Heart right ventricle (tissue), 16 donors: Measurements from ENCODE around the gene NACAD. TPM values are rescaled to one million over a fixed set of nuclear protein-coding genes. Genes with fewer than 3 reads are reported as not detected.
A peak's percentile ranks its signal among the peaks of the same experiment; 100 is the strongest.

Source experiments
- ATAC-seq, 8 donors: fragments of 200-7000 bp; cut with Tn5 transposase; one replicate each; pipeline ENCODE4 v1.9.1; 2020; ENCODE audit warnings: mild to moderate bottlenecking in 8 of 8, moderate library complexity in 8 of 8, moderate number of reproducible peaks in 1 of 8
- DNase-seq, 2 donors: peaks; one replicate each; pipeline ENCODE4 v3.0.0-alpha.2; 2020
- H3K27ac ChIP-seq, 10 donors: fragments of 200-600 bp; sonication (generic) in 2 of 10; one replicate each; pipeline versions ENCODE4 v1.5.0 to v1.8.0; 2020 to 2022; ENCODE audit warnings: mild to moderate bottlenecking in 3 of 10
- H3K27me3 ChIP-seq, 7 donors: fragments of 200-600 bp; one replicate each; pipeline ENCODE4 v1.8.0; 2021 to 2022; ENCODE audit warnings: mild to moderate bottlenecking in 2 of 7
- H3K36me3 ChIP-seq, 9 donors: fragments of 200-600 bp; sonication (generic) in 1 of 9; one replicate each; pipeline versions ENCODE4 v1.5.0 to v1.8.0; 2020 to 2022; ENCODE audit warnings: mild to moderate bottlenecking in 2 of 9
- H3K4me1 ChIP-seq, 9 donors: fragments of 200-600 bp; sonication (generic) in 1 of 9; one replicate each; pipeline versions ENCODE4 v1.5.0 to v1.8.0; 2020 to 2022; ENCODE audit warnings: mild to moderate bottlenecking in 4 of 9
- H3K4me3 ChIP-seq, 10 donors: fragments of 200-600 bp; sonication (generic) in 2 of 10; one replicate each; pipeline versions ENCODE4 v1.5.0 to v1.8.0; 2020 to 2022; ENCODE audit warnings: mild to moderate bottlenecking in 7 of 10, moderate library complexity in 2 of 10
- H3K9me3 ChIP-seq, 11 donors: fragments of 200-600 bp in 10 of 11; sonication (generic) in 2 of 11; one replicate each; pipeline versions ENCODE4 v1.5.0 to v1.8.0; 2013 to 2022; ENCODE audit warnings: mild to moderate bottlenecking in 2 of 11, control low read depth in 1 of 11, moderate library complexity in 1 of 11
- CTCF ChIP-seq, 9 donors: fragments of 200-600 bp; sonication (generic) in 2 of 9; IDR thresholded peaks; one replicate each; pipeline versions ENCODE4 v1.5.0 to v1.8.0; 2021 to 2022; ENCODE audit warnings: antibody characterized with exemption in 9 of 9, mild to moderate bottlenecking in 5 of 9, moderate library complexity in 1 of 9
- WGBS, 2 donors: extraction: QIAGEN DNeasy Blood & Tissue Kit; methylation state at CpG; one replicate each; pipeline ENCODE4 v1.1.7; 2013; ENCODE audit warnings: inconsistent platforms in 1 of 2; 5-methylcytosine and 5-hydroxymethylcytosine counted together
- intact Hi-C, 10 donors: fragments of 100-400 bp; cut with DNase I; formaldehyde crosslinking; loops; one replicate each; pipeline versions ENCODE4 v1.11.1 to v1.14.2; 2022
- polyA plus RNA-seq, 2 donors: library from polyadenylated mRNA; stranded (reverse); fragments of 200-250 nt; gene quantifications; one replicate each; pipeline ENCODE4 v1.2.3, GENCODE V29; 2013
- total RNA-seq, 10 donors: library from RNA; stranded (reverse); fragmentation: NEBNext Ultra II Directional in 3 of 10; extraction: Animal tissue kit (Norgen Biotek cat#: 25700) in 3 of 10; gene quantifications; one replicate each; pipeline versions ENCODE4 v1.2.1 to v1.2.4, GENCODE V29; 2021 to 2023
- donor health status: Arrhythmogenic right ventricular cardiomyopathy.
- donor health status: ischemic (EF 13 %, LVEDD 7.1; RV severe dilation, severe dysfunction).
- donor health status: healthy with polysubstance abuse.
- donor health status: DM: no; HTN: yes; CAD: no.
- donor health status: DM: no; HTN: no; CAD: no.
- donor health status: ischemic (EF 25% LVEDD 6.9; RV normal size, moderate dysfunction).
- donor health status: ischemic (EF 25% LVEDD 5.7; RV mildly dilated, moderate dysfunction).
- donor health status: healthy.
- donor health status: DM: yes; HTN: yes; CAD: no.
- donor health status: Ischemic cardiomyopathy.
- donor health status: ischemic (EF 35%, LVEDD 5.7; RV mildly dilated, moderate dysfunction).
- donor health status: nonischemic (EF 11% LVEDD 7.7; RV severe dilation, severe dysfunction).
- donor health status: DM: yes; HTN: yes; CAD: no.
- donor health status: PGD.
- donor health status: ischemic (EF 29% LVEDD 5.4; RV normal size, mild dysfunction).
- donor health status: nonischemic (EF 23%, LVEDD 6.1; RV moderate dilation, normal function).

The NACAD gene
- total and polyA plus RNA-seq, 12 donors, result 3.0 to 12.0 (median 4.7) TPM

DNA sequence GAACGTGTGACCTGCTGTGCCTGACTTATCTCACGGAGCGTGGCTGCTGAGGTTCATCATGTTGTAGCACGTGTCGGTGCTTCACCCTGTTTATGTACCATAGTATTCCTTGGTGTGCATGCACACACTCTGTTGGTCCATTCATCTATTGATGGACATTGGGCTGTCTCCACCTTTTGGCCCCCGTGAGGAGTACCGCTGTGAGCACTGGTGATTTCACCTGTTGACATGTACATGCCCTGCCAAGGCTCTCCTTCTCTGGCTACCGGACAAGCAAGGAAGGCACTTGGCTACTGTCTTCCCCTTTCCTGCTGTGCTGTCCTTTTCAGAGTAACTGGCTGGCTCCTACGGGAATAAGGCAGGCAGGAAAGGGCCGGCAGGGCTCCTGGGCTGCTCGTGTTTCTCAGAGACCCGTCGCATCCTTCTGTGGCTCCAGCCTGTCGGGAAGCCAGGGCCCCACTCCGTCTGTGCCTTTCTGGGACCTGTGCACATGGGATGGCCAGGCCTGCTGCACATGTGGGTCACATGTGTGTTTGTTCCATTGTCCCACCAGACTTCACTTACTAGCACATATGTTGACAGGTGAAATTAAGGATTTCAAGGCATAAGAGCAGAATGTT lies 40.5 kb upstream of the NACAD start:
- H3K4me3 ChIP-seq, result no peak overlapping the region
- H3K27ac ChIP-seq, result no peak overlapping the region
- intact Hi-C loops, result no loop called here
- WGBS, 2 donors, result 71 to 73% methylated on average over 15 of the region's 15 CpGs
- H3K27me3 ChIP-seq, result no peaks in the 10 kb centered on the region
- no peak for TF ChIP-seq CTCF (IDR thresholded peaks at IDR 0.05)
- no peaks in the 10 kb centered on the region for H3K4me1 ChIP-seq
- no peaks in the 10 kb centered on the region for H3K36me3 ChIP-seq
- ATAC-seq, result peak in 2 of 8 donors; percentile 28 to 31
- DNase-seq, result no peak
- H3K9me3 ChIP-seq, result no peaks in the 10 kb centered on the region

DNA sequence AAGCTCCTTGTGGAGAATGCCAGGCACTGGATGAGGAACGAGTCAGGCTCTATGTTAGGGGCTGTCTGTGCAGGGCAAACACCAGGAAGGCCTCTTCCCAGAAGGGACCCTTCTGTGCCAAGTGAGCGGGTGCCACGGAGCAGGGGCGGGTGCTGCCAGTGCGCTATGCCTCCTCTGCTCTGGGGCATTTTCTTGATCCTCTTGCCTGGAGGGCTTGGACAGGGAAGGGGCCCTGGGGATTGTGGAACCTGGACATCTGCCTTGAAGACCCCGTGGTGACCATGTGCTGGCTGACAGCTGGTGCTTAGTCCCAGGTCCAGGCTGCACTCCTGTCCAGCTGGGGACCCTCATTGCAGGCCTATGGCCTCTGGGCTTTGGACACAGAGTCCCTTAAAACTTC lies 38.2 kb upstream of the NACAD start:
- TF ChIP-seq CTCF (IDR thresholded peaks at IDR 0.05), result no peak
- no peaks in the 10 kb centered on the region for H3K4me1 ChIP-seq
- no peak for ATAC-seq
- intact Hi-C loops, result no loop called here
- no peak overlapping the region for H3K27ac ChIP-seq
- H3K27me3 ChIP-seq, result no peaks in the 10 kb centered on the region
- H3K4me3 ChIP-seq, result no peak overlapping the region
- WGBS, 2 donors, result 85% methylated on average over 6 of the region's 6 CpGs
- no peak for DNase-seq
- no peaks in the 10 kb centered on the region for H3K36me3 ChIP-seq
- H3K9me3 ChIP-seq, result no peaks in the 10 kb centered on the region

GRCh38 chr7:45126201-45126600 lies 37.4 kb upstream of the NACAD start:
- no peaks in the 10 kb centered on the region for H3K36me3 ChIP-seq
- TF ChIP-seq CTCF (IDR thresholded peaks at IDR 0.05), result no peak
- H3K27me3 ChIP-seq, result no peaks in the 10 kb centered on the region
- H3K9me3 ChIP-seq, result no peaks in the 10 kb centered on the region
- intact Hi-C loops, result no loop called here
- no peak overlapping the region for H3K27ac ChIP-seq
- DNase-seq (no peak), ATAC-seq (no peak)
- WGBS, 2 donors, result 69 to 77% methylated on average over 6 of the region's 6 CpGs
- H3K4me3 ChIP-seq, result no peak overlapping the region
- H3K4me1 ChIP-seq, result no peaks in the 10 kb centered on the region

DNA sequence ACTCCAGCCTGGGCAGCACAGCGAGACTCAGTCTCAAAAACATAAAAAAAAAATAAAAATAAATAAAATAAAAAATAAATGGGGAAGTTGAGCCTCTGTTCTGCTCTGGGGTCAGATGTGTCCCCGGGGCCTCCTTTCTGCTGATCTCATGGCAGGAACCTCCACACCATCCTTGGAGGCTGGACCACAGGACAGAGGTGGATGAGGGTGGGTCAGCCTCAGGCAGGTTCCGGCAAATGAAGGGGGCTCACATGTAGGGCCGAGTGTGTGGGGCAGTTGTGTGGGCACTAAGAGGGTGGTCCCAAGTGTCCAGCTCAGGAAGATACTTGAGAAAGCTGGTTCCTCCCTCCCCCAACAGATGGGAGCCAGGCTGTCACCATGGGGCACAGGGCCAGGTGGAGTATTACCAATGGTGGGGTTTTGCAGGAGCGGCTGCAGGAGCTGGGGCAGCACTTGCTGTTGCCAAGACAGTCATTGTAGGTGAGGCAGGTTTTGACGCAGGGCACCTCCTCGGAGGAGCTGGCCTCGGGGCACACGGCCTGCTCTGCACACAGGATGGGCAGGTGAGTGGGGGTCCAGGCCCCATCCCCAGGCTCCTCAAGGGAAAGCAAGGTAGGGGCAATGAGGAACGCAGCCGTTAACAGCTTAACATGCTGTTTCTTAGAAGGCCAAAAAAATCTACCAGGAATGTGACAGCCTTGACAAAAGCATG lies 36.6 kb upstream of the NACAD start:
- 91 to 93% methylated on average over 11 of the region's 11 CpGs for WGBS, 2 donors
- no peak overlapping the region for H3K27ac ChIP-seq
- no peak for TF ChIP-seq CTCF (IDR thresholded peaks at IDR 0.05)
- DNase-seq (no peak), ATAC-seq (no peak)
- H3K36me3 ChIP-seq, result no peaks in the 10 kb centered on the region
- no peaks in the 10 kb centered on the region for H3K4me1 ChIP-seq
- H3K9me3 ChIP-seq, result no peaks in the 10 kb centered on the region
- intact Hi-C loops, result no loop called here
- no peak overlapping the region for H3K4me3 ChIP-seq
- H3K27me3 ChIP-seq, result no peaks in the 10 kb centered on the region
